Measurements from ENCODE around the gene AUNIP.
A peak's percentile ranks its signal among the peaks of the same experiment; 100 is the strongest.

The AUNIP gene

DNA sequence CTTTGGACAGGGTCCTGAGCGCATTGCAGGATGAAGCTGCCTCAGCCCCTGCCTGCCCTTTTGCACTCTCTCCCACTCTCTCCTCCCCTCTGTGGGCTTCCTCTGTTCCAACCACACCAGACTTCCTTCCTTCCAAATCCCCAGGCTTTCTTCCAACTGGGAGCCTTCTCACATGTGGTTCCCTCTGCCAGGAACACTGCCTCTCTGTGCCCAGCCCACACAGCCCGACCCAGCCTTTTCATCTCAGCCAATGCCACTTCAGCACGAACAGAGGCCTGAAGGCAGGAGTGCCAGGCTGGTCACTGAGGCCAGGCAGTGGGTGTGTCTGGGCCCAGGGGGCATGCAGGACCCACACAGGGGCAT lies 53.4 kb downstream of the AUNIP start:
- H3K27ac ChIP-seq: no peak overlapping the region; the same call in 1 of the 2 replicates
- TF ChIP-seq, protein P1, sequence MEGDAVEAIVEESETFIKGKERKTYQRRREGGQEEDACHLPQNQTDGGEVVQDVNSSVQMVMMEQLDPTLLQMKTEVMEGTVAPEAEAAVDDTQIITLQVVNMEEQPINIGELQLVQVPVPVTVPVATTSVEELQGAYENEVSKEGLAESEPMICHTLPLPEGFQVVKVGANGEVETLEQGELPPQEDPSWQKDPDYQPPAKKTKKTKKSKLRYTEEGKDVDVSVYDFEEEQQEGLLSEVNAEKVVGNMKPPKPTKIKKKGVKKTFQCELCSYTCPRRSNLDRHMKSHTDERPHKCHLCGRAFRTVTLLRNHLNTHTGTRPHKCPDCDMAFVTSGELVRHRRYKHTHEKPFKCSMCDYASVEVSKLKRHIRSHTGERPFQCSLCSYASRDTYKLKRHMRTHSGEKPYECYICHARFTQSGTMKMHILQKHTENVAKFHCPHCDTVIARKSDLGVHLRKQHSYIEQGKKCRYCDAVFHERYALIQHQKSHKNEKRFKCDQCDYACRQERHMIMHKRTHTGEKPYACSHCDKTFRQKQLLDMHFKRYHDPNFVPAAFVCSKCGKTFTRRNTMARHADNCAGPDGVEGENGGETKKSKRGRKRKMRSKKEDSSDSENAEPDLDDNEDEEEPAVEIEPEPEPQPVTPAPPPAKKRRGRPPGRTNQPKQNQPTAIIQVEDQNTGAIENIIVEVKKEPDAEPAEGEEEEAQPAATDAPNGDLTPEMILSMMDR (conservative IDR thresholded peaks at IDR 0.05): no peak

DNA sequence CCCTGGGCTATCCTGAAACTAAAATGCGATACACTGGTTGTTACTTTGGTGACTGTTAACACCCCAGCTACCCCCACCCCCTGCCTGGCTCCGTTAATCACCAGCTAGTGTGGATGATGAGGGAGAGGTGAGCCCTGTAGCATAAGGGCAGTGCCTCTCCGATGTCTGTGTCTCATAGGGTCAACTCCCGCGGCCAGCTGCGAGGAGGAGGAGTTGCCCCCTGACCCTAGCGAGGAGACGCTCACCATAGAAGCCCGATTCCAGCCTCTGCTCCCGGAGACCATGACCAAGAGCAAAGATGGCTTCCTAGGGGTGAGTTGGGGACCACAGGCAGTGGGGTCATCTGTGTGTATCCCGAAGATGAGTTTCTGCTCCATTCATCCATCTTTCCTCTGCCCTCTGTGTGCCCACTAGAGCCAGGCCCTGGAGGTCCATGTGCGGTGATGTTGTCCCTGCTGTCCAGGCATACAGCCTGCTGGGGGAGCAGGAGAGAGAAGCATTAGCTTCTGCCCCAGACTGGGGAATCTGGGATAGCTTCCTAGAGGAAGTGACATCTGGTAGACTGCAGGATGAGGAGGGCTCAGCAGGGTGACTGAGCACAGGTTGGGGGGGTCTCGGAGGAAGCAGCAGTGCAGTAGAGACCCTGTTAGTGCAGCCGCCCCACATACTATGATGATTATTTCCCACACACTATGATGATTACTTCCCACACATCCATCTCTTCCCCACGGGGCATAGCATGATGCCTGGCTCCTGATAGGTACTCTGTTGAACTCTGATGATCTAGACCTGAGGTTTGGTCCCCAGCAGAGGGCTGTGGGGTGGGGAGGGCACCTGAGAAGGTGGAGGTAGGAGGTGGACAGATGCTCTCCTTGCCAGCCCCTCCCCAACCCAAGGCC lies 54.0 kb downstream of the AUNIP start:
- no peak overlapping the region; the same call in 1 of the 2 replicates for H3K27ac ChIP-seq
- TF ChIP-seq, protein P1 (conservative IDR thresholded peaks at IDR 0.05): no peak

DNA sequence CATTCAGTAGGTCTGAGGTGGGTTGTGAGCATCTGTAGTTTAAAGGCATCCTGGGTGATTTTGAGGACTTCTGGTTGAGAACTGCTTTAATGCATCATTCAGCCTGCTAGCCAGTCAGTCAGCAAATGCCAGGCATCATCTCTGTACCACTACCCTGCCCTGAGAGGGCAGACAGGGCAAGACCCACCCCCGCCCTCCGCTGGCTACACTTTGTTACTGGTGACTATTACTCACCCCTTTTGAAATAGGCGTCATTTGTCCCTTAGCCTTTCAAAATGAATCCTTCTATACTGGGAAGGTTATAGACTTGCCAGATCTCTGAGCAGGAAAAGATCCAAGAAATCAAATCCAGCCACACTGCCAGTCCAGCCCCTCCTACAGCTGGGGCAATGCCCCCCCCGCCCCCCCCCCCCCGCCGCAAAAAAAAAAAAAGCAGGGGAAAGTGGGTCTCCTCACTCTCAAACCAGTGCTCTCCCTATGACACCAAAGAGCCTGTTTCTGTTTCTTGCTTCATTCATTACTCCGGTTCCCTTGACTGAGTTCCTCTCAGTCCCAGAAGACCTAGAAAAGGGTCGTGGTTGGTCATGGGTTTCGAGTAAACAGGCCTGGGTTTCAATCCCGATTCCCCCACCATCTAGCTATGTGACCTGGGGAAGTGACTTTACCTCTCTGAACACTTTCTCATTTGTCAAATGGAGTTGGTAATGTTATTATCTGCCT lies 54.9 kb downstream of the AUNIP start:
- TF ChIP-seq, protein P1 (conservative IDR thresholded peaks at IDR 0.05): no peak

DNA sequence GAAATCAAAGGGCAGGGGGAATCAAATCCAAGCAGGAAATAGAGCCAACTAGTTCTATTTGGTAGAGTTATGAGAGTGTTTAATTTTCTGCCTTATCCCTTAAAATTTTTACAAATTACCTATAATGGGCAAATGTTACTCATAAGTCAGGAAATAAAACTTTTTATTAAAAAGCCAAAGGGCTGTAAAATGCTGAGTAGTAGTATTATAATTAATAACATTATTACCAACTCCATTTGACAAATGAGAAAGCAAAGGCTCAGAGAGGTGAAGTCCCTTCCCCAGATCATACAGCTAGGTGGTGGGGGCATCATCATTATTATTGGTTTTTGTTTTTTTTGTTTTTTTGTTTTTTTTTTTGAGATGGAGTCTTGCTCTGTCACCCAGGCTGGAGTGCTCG lies 55.9 kb downstream of the AUNIP start:
- H3K27ac ChIP-seq: peak overlapping the region; percentile 54
- TF ChIP-seq, protein P1 (conservative IDR thresholded peaks at IDR 0.05): no peak

More for the DNA sequence above, 54.9 kb downstream of the AUNIP start:
- H3K27ac ChIP-seq: no peak overlapping the region

DNA sequence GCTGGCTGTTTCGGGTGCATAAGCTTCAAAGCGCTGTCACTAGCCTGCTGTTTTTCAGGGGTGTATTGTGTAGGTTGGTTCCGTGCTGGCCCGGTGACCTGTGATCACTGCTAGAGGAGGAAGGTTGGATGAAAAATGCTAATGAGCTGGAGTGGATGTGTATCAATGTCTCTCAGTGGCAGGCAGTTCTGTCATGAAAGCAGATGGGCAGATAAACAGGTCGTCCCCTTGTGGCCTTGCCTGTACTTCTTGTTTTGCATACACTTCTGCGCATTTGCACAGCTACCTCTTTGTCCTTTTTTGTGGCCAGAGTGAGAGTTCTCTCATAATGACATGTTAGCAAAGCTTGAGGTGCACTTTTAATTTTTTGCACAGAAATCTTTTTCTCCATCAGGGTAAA lies 56.3 kb downstream of the AUNIP start:
- H3K27ac ChIP-seq: peak overlapping the region; percentile 54

DNA sequence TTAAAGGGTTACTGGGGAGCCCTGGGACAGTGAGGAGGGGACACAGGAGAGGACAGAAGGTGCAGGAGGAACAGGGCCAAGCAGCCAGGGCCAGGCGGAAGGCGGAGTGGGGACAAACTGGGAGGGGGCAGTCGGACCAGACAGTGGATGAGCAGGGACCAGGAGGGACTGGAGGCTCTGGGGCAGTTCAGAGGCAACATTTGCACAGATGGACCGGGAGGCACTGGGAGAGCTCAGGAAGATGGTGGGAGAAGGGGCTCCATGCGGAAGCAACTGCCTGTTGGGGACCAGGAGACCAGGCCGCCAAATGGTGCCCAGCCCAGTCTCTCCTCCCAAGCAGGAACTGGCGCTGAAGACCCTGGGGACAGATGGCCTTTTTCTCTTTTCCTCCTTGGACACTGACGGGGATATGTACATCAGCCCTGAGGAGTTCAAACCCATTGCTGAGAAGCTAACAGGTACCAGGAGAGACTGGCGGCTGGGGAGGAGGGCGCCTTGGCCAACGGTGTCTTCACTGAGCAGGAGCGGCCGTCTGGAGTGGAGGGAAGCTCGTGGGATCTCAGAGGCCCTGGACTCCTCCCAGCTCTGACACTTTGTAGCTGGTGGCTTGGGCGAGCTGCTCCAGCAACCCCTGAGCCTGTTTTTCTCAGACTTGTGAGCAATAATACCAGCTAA lies 58.4 kb downstream of the AUNIP start:
- peak overlapping the region; percentile 79; the same call in 1 of the 2 replicates for H3K27ac ChIP-seq
- TF ChIP-seq, protein P1 (conservative IDR thresholded peaks at IDR 0.05): no peak

More for the DNA sequence above, 56.3 kb downstream of the AUNIP start:
- TF ChIP-seq, protein P1 (conservative IDR thresholded peaks at IDR 0.05): no peak
